Neuronal stem cell (in vitro differentiated cells): ENCODE results near the gene RTN4RL1.
A peak's percentile ranks its signal among the peaks of the same experiment; 100 is the strongest.

Source experiments
- DNase-seq: peaks from one replicate; pipeline ENCODE4 v3.0.0-alpha.2; 2013; ENCODE audit warnings: low spot score
- H2AFZ ChIP-seq: one replicate; pipeline ENCODE4 v1.6.1; 2013; ENCODE audit warnings: mild to moderate bottlenecking, low read length, inconsistent platforms
- H2AK5ac ChIP-seq: 2 replicates; pipeline ENCODE4 v1.6.1; 2013; ENCODE audit warnings: low read depth, mild to moderate bottlenecking, inconsistent platforms, low read length, moderate library complexity, mixed read lengths
- H2BK120ac ChIP-seq: 2 replicates; pipeline ENCODE4 v1.6.1; 2013; ENCODE audit warnings: low read depth, mild to moderate bottlenecking, inconsistent platforms, low read length, moderate library complexity, mixed read lengths
- H2BK12ac ChIP-seq: one replicate; pipeline ENCODE4 v1.6.1; 2013; ENCODE audit warnings: low read length, inconsistent platforms
- H2BK15ac ChIP-seq: 2 replicates; pipeline ENCODE4 v1.6.1; 2013; ENCODE audit warnings: mild to moderate bottlenecking, low read length, inconsistent platforms, mixed read lengths
- H2BK5ac ChIP-seq: one replicate; pipeline ENCODE4 v1.6.1; 2013; ENCODE audit warnings: inconsistent platforms, mild to moderate bottlenecking, low read length, moderate library complexity
- H3K14ac ChIP-seq: one replicate; pipeline ENCODE4 v1.6.1; 2013; ENCODE audit warnings: low read length, inconsistent platforms
- H3K18ac ChIP-seq: 2 replicates; pipeline ENCODE4 v1.6.1; 2013; ENCODE audit warnings: low read length, inconsistent platforms
- H3K23ac ChIP-seq: 2 replicates; pipeline ENCODE4 v1.6.1; 2013; ENCODE audit warnings: low read depth, mild to moderate bottlenecking, mixed read lengths, low read length, inconsistent platforms; ENCODE audit not compliant: poor library complexity
- H3K27ac ChIP-seq: replicated peaks from 3 replicates; pipeline ENCODE4 v1.5.1; 2013; ENCODE audit warnings: low read length, inconsistent platforms
- H3K27me3 ChIP-seq, 3 experiments: 2 replicates each; pipeline ENCODE4 v1.6.1; 2013; ENCODE audit warnings: low read length in 3 of 3, mild to moderate bottlenecking in 2 of 3, inconsistent platforms in 1 of 3, low read depth in 1 of 3, mixed read lengths in 1 of 3, moderate library complexity in 1 of 3; ENCODE audit not compliant: control insufficient read depth in 3 of 3, insufficient read depth in 3 of 3
- H3K36me3 ChIP-seq, 2 donors: replicated peaks in 1 of 2; 2 replicates each; pipeline ENCODE4 v1.6.1; 2013; ENCODE audit warnings: low read length in 2 of 2; ENCODE audit not compliant: control insufficient read depth in 2 of 2, insufficient read depth in 2 of 2
- H3K4ac ChIP-seq: 2 replicates; pipeline ENCODE4 v1.6.1; 2013; ENCODE audit warnings: inconsistent platforms, mild to moderate bottlenecking, low read length, moderate library complexity
- H3K4me1 ChIP-seq, 2 donors: 1 replicate in 1 of 2; 2 replicates in 1 of 2; pipeline ENCODE4 v1.6.1; 2013; ENCODE audit warnings: low read length in 2 of 2, low read depth in 1 of 2; ENCODE audit not compliant: control insufficient read depth in 2 of 2, insufficient read depth in 1 of 2
- H3K4me2 ChIP-seq: one replicate; pipeline ENCODE4 v1.6.1; 2013; ENCODE audit warnings: mild to moderate bottlenecking, low read length, inconsistent platforms; ENCODE audit not compliant: insufficient read depth, poor library complexity, severe bottlenecking
- H3K4me3 ChIP-seq, 2 donors: 2 replicates each; pipeline ENCODE4 v1.5.1; 2013; ENCODE audit warnings: low read length in 2 of 2, mild to moderate bottlenecking in 2 of 2, inconsistent platforms in 1 of 2, moderate library complexity in 1 of 2
- H3K79me1 ChIP-seq: one replicate; pipeline ENCODE4 v1.6.1; 2013; ENCODE audit warnings: low read depth, mild to moderate bottlenecking, inconsistent platforms, low read length, moderate library complexity
- H3K9ac ChIP-seq: one replicate; pipeline ENCODE4 v1.6.1; 2013; ENCODE audit warnings: mild to moderate bottlenecking, low read depth, low read length, inconsistent platforms; ENCODE audit not compliant: poor library complexity
- H3K9me3 ChIP-seq, 2 donors: replicated peaks in 1 of 2; 2 replicates each; pipeline versions ENCODE3 to v1.6.1; 2013; ENCODE audit warnings: low read length in 2 of 2, mild to moderate bottlenecking in 2 of 2, inconsistent platforms in 1 of 2, low read depth in 1 of 2, mixed read lengths in 1 of 2, moderate library complexity in 1 of 2; ENCODE audit not compliant: control insufficient read depth in 2 of 2, insufficient read depth in 1 of 2
- H4K8ac ChIP-seq: one replicate; pipeline ENCODE4 v1.6.1; 2013; ENCODE audit warnings: low read depth, mild to moderate bottlenecking, inconsistent platforms, low read length, moderate library complexity
- H4K91ac ChIP-seq: one replicate; pipeline ENCODE4 v1.6.1; 2013; ENCODE audit warnings: low read length, low read depth, mild to moderate bottlenecking, inconsistent platforms; ENCODE audit not compliant: poor library complexity
- WGBS, 2 donors: extraction: QIAGEN DNeasy Blood & Tissue Kit; methylation state at CpG; one replicate each; pipeline ENCODE4 v1.1.7; 2013; ENCODE audit warnings: missing lambda C conversion rate in 2 of 2, mixed read lengths in 1 of 2; ENCODE audit not compliant: insufficient read length in 2 of 2, insufficient replicate concordance in 1 of 2; ENCODE audit errors: extremely low coverage in 2 of 2; 5-methylcytosine and 5-hydroxymethylcytosine counted together

Gene RTN4RL1

DNA sequence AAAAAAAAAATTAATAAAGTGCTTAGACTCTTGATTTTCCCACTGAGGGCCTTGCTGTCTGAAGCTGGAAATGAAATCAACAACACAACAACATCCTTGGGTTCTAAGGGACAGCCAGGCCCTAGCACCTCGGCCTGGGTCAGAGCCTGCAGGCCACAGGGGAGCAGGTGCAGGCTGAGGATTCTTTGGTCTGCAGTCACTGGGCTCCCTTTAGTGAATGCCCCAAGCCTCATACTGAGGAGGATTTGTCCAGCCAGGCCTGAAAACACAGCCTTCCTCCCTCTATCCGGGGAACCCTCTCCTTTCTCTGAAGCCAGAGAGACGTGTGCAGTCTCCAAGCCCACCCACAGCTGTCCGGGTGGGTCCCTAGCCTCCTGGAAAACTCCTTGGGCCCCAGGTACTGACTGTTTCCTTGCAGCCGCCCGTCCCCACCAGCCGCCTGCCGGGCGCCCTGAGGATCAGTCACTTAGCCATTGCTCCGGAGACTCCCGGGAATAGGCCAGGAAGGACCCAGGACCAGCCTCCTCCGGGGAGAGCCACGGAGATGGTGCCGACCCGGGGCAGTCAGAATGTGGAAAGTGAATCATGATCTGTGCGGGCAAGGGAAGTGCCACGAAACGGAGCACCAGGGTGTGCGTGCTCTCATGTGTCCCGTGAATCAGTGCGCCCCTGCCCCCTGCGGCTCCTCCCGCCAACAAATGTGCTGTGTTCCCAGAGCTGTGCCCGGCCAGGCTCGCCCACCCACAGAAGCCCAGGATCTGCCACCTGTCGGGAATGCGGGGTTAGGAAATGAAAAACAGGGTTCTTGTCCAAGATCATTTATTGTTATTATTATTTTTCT, 91.0 kb downstream of the RTN4RL1 start:
- no peak for DNase-seq
- H3K36me3 ChIP-seq: no peaks in the 10 kb centered on the region
- no peak overlapping the region for H3K27ac ChIP-seq

GRCh38 chr17:1931844-1932579, 93.1 kb downstream of the RTN4RL1 start:
- H3K36me3 ChIP-seq: no peaks in the 10 kb centered on the region
- H3K4ac ChIP-seq: no peak overlapping the region
- H3K18ac ChIP-seq: peak overlapping the region; percentile 86
- H3K23ac ChIP-seq: no peak overlapping the region
- H2BK15ac ChIP-seq: peak overlapping the region; percentile 77
- H3K4me3 ChIP-seq: no peak overlapping the region
- H2AFZ ChIP-seq: peak overlapping the region; percentile 92
- no peaks in the 10 kb centered on the region for H3K9me3 ChIP-seq
- peak overlapping the region; percentile 76 for H3K27ac ChIP-seq
- H3K4me1 ChIP-seq: peaks cover 22 to 26% of the 10 kb centered on the region in 2 donors
- H3K14ac ChIP-seq: peak overlapping the region; percentile 32
- DNase-seq: peak; percentile 83
- H2AK5ac ChIP-seq: peak overlapping the region; percentile 2
- peaks cover 0 to 4% (median 0%) of the 10 kb centered on the region in 3 experiments for H3K27me3 ChIP-seq
- no peak overlapping the region for H3K4me2 ChIP-seq
- peaks cover 1% of the 10 kb centered on the region for H3K79me1 ChIP-seq
- peak overlapping the region; percentile 17 for H3K9ac ChIP-seq
- H2BK120ac ChIP-seq: no peak overlapping the region
- H4K8ac ChIP-seq: no peak overlapping the region
- no peak overlapping the region for H2BK5ac ChIP-seq
- WGBS, 2 donors: no CpG with 5 or more reads among the region's 27 CpGs
- H2BK12ac ChIP-seq: no peak overlapping the region
- H4K91ac ChIP-seq: no peak overlapping the region

More for the DNA sequence above, 91.0 kb downstream of the RTN4RL1 start:
- no peak overlapping the region for H4K91ac ChIP-seq
- H2AK5ac ChIP-seq: peak overlapping the region; percentile 72
- H2BK15ac ChIP-seq: peak overlapping the region; percentile 69
- no peak overlapping the region for H2AFZ ChIP-seq
- H3K4me2 ChIP-seq: no peak overlapping the region
- peaks cover 0 to 4% (median 0%) of the 10 kb centered on the region in 3 experiments for H3K27me3 ChIP-seq
- H2BK120ac ChIP-seq: peak overlapping the region; percentile 77
- no peak overlapping the region for H3K4me3 ChIP-seq
- no peaks in the 10 kb centered on the region for H3K79me1 ChIP-seq
- no CpG with 5 or more reads among the region's 27 CpGs for WGBS, 2 donors
- no peak overlapping the region for H3K23ac ChIP-seq
- no peak overlapping the region for H3K9ac ChIP-seq
- H3K4ac ChIP-seq: peak overlapping the region; percentile 45
- H3K4me1 ChIP-seq: peaks cover 20 to 22% of the 10 kb centered on the region in 2 donors
- H3K9me3 ChIP-seq: peaks cover 0 to 2% of the 10 kb centered on the region in 2 donors
- peak overlapping the region; percentile 26 for H2BK12ac ChIP-seq
- H4K8ac ChIP-seq: no peak overlapping the region
- peak overlapping the region; percentile 33 for H2BK5ac ChIP-seq
- peak overlapping the region; percentile 67 for H3K18ac ChIP-seq
- H3K14ac ChIP-seq: no peak overlapping the region

GRCh38 chr17:1930337-1930645, 94.8 kb downstream of the RTN4RL1 start:
- Histone ChIP-seq H2BK5ac (peak overlapping the region; percentile 1), H2AFZ (peak overlapping the region; percentile 81), H3K4me3 (no peak overlapping the region), H2BK120ac (no peak overlapping the region), H3K4me2 (no peak overlapping the region), H3K4ac (no peak overlapping the region), H4K91ac (no peak overlapping the region), H3K9me3 (no peaks in the 10 kb centered on the region), H3K27me3 (peaks cover 0 to 4% (median 0%) of the 10 kb centered on the region in 3 experiments), H2AK5ac (no peak overlapping the region), H3K23ac (no peak overlapping the region), H2BK15ac (peak overlapping the region; percentile 23), H3K27ac (peak overlapping the region; percentile 44), H3K14ac (no peak overlapping the region), H3K79me1 (peaks cover 1% of the 10 kb centered on the region), H3K9ac (no peak overlapping the region), H3K36me3 (no peaks in the 10 kb centered on the region), H4K8ac (no peak overlapping the region), H2BK12ac (no peak overlapping the region), H3K18ac (peak overlapping the region; percentile 55), H3K4me1 (peaks cover 22 to 26% of the 10 kb centered on the region in 2 donors)
- DNase-seq: no peak
- no CpG with 5 or more reads among the region's 8 CpGs for WGBS, 2 donors

DNA sequence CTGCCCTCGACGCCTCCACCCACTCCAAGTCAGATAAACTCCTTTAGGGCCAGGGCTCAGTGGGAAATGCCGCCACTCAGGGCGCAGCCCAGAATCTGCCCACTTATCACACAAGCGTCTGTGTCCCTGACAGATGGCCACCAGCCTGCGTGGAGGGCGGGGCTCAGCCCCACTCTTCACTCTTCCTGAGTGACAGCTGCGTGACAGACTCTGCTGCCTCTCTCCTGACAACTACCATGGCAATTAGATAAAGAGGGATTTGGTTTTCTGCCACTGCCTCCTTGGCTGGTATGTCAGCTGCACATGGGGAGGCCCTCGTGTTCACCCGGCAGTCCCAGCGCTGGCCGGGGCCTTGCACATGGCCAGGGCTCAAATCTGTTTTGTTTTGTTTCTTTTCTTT, 96.2 kb downstream of the RTN4RL1 start:
- Histone ChIP-seq H2BK15ac (peak overlapping the region; percentile 93), H3K4me1 (peaks cover 18 to 26% of the 10 kb centered on the region in 2 donors), H4K8ac (no peak overlapping the region), H3K4me2 (no peak overlapping the region), H3K4ac (no peak overlapping the region), H3K27me3 (peaks cover 0 to 3% (median 0%) of the 10 kb centered on the region in 3 experiments), H3K4me3 (no peak overlapping the region), H4K91ac (no peak overlapping the region), H3K9ac (no peak overlapping the region), H2AK5ac (peak overlapping the region; percentile 49), H3K9me3 (no peaks in the 10 kb centered on the region), H3K18ac (no peak overlapping the region), H3K27ac (no peak overlapping the region), H3K23ac (peak overlapping the region; percentile 1), H2BK12ac (no peak overlapping the region), H2BK120ac (no peak overlapping the region), H3K14ac (no peak overlapping the region), H3K36me3 (no peaks in the 10 kb centered on the region), H2BK5ac (no peak overlapping the region), H2AFZ (no peak overlapping the region), H3K79me1 (peaks cover 1% of the 10 kb centered on the region)
- no peak for DNase-seq
- no CpG with 5 or more reads among the region's 12 CpGs for WGBS, 2 donors
